SK-N-MC (cell line): ENCODE results near the gene ZNF677.

Source experiments
- EZH2 ChIP-seq: fragments of 200-600 bp; sonication (generic); IDR thresholded peaks from one replicate; pipeline ENCODE4 v1.6.1; 2017; ENCODE audit warnings: antibody characterized with exemption
- FOXP2 ChIP-seq: optimal IDR thresholded peaks from 2 replicates; pipeline ENCODE3; 2011; ENCODE audit warnings: mild to moderate bottlenecking, moderate library complexity; ENCODE audit not compliant: insufficient read depth; ENCODE audit errors: extremely low read length, control extremely low read depth
- POLR2AphosphoS5 ChIP-seq: IDR thresholded peaks from 2 replicates; pipeline ENCODE4 v1.6.1; 2012; ENCODE audit warnings: mild to moderate bottlenecking, low read depth, low read length, borderline replicate concordance

- no peak for TF ChIP-seq EZH2
- no peak for TF ChIP-seq POLR2AphosphoS5
- TF ChIP-seq FOXP2: no peak
These were observed 20.8 kb upstream of the ZNF677 start for GRCh38 chr19:53275480-53275879.
